Esophagus squamous epithelium (tissue), 5 donors: ENCODE data around the gene FAM200B. TPM values are rescaled to one million over a fixed set of nuclear protein-coding genes. Genes with fewer than 3 reads are reported as not detected.

Experiments
- DNase-seq: peaks from one replicate; lab custom pipeline; 2025; lab: John Stamatoyannopoulos, UW
- H3K27ac ChIP-seq, 4 donors: fragments of 200-600 bp; sonication (generic); one replicate each; pipeline ENCODE4 v1.5.1; 2016 to 2019; ENCODE audit warnings: mild to moderate bottlenecking in 1 of 4
- H3K27me3 ChIP-seq, 4 donors: fragments of 200-600 bp; sonication (generic); 1 replicate in 3 of 4; 2 replicates in 1 of 4; pipeline versions ENCODE4 v1.5.1 to v1.6.0; 2017 to 2021; ENCODE audit warnings: antibody characterized with exemption in 1 of 4
- H3K36me3 ChIP-seq, 3 donors: fragments of 200-600 bp; sonication (generic); one replicate each; pipeline ENCODE4 v1.5.1; 2016 to 2019
- H3K4me1 ChIP-seq, 3 donors: fragments of 200-600 bp; sonication (generic); one replicate each; pipeline ENCODE4 v1.5.1; 2017 to 2019
- H3K4me3 ChIP-seq, 4 donors: fragments of 200-600 bp; sonication (generic); 1 replicate in 3 of 4; 2 replicates in 1 of 4; pipeline ENCODE4 v1.5.1; 2016 to 2019; ENCODE audit warnings: mild to moderate bottlenecking in 2 of 4, moderate library complexity in 1 of 4
- H3K9me3 ChIP-seq, 3 donors: fragments of 200-600 bp; sonication (generic); one replicate each; pipeline ENCODE4 v1.5.1; 2016 to 2019
- POLR2A ChIP-seq, 4 donors: fragments of 450-650 bp; IDR thresholded peaks; one replicate each; pipeline ENCODE4 v1.6.1; 2017; ENCODE audit warnings: antibody characterized with exemption in 4 of 4, mild to moderate bottlenecking in 4 of 4, moderate library complexity in 3 of 4
- WGBS, 2 donors: methylation state at CpG; one replicate each; pipeline ENCODE4 v1.1.5; 2018; 5-methylcytosine and 5-hydroxymethylcytosine counted together
- intact Hi-C: fragments of 100-400 bp; cut with DNase I; formaldehyde crosslinking; loops from one replicate; pipeline ENCODE4 v1.15.0; 2022
- total RNA-seq, 4 donors: library from RNA; depleted of rRNA; stranded (reverse); fragments of >200 nt; gene quantifications; one replicate each; pipeline ENCODE4 v1.1.0, GENCODE V29; 2016
- TF ChIP-seq, protein P1 (sequence below), 6 experiments: fragments of 450-650 bp in 4 of 6; fragments of 200-600 bp in 2 of 6; sonication (generic) in 2 of 6; IDR thresholded peaks; one replicate each; pipeline ENCODE4 v1.5.1; 2016 to 2019; ENCODE audit warnings: antibody characterized with exemption in 6 of 6, mild to moderate bottlenecking in 4 of 6, moderate library complexity in 4 of 6
- donor health status: DM: yes; HTN: yes; CAD: no.

Gene FAM200B
- total RNA-seq, 4 donors from 2014 or later, result 17.1 to 39.6 (median 31.4) TPM

DNA sequence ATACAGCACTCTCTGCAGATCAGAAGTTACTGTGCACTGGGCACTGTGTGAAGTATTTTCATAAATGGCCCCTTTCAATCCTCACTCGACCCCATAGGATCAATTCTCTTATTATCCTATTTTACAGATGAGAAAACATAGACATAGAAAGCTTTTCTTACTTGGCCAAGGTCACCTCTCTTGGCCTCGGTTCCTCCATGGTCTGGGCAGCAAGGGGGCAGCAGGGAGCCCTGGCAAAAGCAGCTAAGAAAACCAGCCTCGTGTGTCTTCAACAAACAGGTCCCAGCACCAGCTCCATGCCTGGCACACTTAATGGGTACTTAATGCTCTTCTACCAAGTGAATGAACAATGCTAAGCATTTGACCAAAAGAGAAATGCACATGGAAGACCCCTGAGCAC, 55.6 kb downstream of the FAM200B start:
- no peak for TF ChIP-seq POLR2A (IDR thresholded peaks at IDR 0.05)
- TF ChIP-seq, protein P1, sequence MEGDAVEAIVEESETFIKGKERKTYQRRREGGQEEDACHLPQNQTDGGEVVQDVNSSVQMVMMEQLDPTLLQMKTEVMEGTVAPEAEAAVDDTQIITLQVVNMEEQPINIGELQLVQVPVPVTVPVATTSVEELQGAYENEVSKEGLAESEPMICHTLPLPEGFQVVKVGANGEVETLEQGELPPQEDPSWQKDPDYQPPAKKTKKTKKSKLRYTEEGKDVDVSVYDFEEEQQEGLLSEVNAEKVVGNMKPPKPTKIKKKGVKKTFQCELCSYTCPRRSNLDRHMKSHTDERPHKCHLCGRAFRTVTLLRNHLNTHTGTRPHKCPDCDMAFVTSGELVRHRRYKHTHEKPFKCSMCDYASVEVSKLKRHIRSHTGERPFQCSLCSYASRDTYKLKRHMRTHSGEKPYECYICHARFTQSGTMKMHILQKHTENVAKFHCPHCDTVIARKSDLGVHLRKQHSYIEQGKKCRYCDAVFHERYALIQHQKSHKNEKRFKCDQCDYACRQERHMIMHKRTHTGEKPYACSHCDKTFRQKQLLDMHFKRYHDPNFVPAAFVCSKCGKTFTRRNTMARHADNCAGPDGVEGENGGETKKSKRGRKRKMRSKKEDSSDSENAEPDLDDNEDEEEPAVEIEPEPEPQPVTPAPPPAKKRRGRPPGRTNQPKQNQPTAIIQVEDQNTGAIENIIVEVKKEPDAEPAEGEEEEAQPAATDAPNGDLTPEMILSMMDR (IDR thresholded peaks at IDR 0.05), result no peak
- Histone ChIP-seq H3K4me1 (no peaks in the 10 kb centered on the region), H3K9me3 (peaks cover 0 to 7% (median 0%) of the 10 kb centered on the region in 3 donors), H3K27ac (no peak overlapping the region), H3K36me3 (no peaks in the 10 kb centered on the region), H3K4me3 (no peak overlapping the region), H3K27me3 (peaks cover 0 to 21% (median 0%) of the 10 kb centered on the region in 4 donors)
- WGBS, 2 donors, result 45 to 66% methylated on average over 3 of the region's 3 CpGs
- intact Hi-C loops, result no loop called here
- no peak for DNase-seq

DNA sequence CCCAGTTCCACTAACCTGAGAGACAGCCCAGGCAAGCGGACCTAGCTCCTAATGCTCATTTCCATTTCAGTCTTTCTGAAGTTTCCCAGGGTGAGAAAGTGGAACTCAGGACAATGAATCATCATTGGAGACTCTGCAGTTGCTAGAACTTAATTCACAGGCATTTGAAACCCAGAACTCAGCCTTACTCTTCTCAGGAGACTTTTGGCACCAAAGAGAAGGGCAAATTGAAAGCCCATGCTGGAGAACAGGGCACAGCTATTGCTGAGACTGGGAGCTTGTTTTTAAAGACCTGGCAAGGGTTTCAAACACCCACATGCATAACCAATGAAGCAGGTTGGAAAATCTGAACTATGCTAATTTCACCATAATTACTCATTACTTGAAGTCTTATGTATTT, 57.2 kb downstream of the FAM200B start:
- H3K27me3 ChIP-seq, result peaks cover 0 to 21% (median 0%) of the 10 kb centered on the region in 4 donors
- 50 to 82% methylated on average over 1 of the region's 1 CpG for WGBS, 2 donors

More for the DNA sequence above, 57.2 kb downstream of the FAM200B start:
- H3K9me3 ChIP-seq, result peaks cover 0 to 12% (median 0%) of the 10 kb centered on the region in 3 donors
- DNase-seq, result no peak
- no peaks in the 10 kb centered on the region for H3K36me3 ChIP-seq
- H3K4me1 ChIP-seq, result no peaks in the 10 kb centered on the region
- intact Hi-C loops, result no loop called here
- H3K27ac ChIP-seq, result no peak overlapping the region
- TF ChIP-seq, protein P1 (IDR thresholded peaks at IDR 0.05), result no peak
- TF ChIP-seq POLR2A (IDR thresholded peaks at IDR 0.05), result no peak
- H3K4me3 ChIP-seq, result no peak overlapping the region

Other genes with a start within 250 kb of the FAM200B start
- gene CC2D2A, start 211.9 kb upstream of the FAM200B start, total RNA-seq, result 1 to 10 TPM; 2.1 to 9.0 (median 6.4) TPM
- 100 to 1,000 TPM in 1 of 4 donors, 10 to 100 TPM in 3; 39.2 to 119 (median 72.3) TPM for gene FBXL5, start 26.5 kb upstream of the FAM200B start, total RNA-seq
- gene BST1, start 21.2 kb downstream of the FAM200B start, total RNA-seq, result 1 to 10 TPM in 3 of 4 donors, under 1 TPM in 1; 0.97 to 7.4 (median 3.6) TPM
- 1 to 10 TPM; 1.1 to 2.5 (median 1.9) TPM for gene CD38, start 96.5 kb downstream of the FAM200B start, total RNA-seq